GM10847 (cell line): ENCODE data around the gene XRN1.

ENCODE experiments used
- POLR2A ChIP-seq: IDR thresholded peaks from 2 replicates; pipeline ENCODE4 v1.6.1; 2011; ENCODE audit not compliant: insufficient read length; ENCODE audit errors: extremely low read depth

The XRN1 gene

DNA sequence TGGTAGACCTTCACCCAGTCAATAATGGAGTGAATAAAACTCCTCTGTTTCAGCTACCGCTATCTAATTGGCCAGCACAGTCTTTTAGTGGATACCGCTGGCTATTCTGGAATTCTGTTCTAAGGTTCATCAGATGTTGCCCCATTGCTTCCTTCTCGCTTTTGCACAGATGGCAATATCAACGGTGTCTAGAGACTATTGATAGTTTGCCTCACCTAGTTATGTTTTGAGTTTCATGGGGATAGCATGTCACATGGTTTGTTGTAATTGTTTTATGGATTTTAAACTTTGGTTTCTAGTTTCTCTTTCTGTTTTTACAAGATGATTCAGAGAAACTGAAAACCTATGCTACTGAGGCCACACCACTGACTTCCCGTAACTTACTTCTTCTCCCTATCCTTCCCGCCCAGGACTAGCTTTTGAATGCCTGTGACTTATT, 2.0 kb downstream of the XRN1 start:
- no peak for TF ChIP-seq POLR2A

GRCh38 chr3:142444343-142444742, 3.5 kb downstream of the XRN1 start:
- no peak for TF ChIP-seq POLR2A

DNA sequence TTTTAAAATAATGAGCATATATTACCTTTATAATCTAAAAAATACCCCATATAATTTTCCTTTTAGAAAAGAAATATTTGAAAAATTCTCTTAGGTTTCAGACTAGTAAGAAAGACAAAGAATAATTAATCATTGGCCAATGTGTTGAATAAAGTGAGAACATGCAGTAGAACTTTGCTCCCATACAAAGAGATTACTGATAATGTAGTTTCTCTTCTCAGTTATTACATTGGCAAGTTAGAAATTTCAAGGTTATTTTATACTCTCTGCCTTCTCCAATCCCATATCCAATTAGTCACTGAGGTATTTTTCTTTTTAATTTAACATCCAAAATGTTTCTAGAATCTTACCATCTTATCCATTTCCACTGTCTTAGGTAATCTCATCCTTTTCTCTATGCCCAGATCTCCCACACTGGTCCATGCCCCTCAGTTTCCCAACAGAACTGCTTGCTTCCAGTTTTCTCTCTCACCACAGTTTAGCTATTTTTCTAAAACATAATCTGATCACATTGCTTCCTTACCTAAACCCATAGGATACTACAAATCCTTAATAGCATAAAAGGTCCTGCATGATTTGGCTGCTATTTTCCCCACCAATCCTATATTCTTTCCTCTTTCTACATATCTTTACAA, 10.8 kb downstream of the XRN1 start:
- no peak for TF ChIP-seq POLR2A

GRCh38 chr3:142434503-142434902, 13.3 kb downstream of the XRN1 start:
- no peak for TF ChIP-seq POLR2A

DNA sequence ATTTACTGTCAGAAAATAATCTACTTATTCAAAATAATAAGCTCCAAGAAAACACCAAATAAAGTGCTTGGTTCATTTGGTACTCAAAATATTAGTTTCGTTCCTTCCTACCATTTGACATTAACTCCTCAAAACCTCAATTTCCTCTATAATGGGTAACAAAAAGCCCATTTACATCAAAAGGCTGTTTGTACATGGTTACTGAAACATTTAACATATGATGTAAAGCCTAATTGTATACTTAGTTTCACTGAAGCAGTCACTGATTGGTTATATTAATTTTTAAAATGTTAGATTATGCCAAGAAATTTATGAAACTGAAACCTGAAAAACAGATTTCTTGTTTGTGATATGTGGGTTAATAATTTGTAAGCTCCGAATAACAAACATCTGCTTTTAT, 14.7 kb downstream of the XRN1 start:
- TF ChIP-seq POLR2A: no peak

- TF ChIP-seq POLR2A: no peak
Measured at GRCh38 chr3:142429582-142429981, 18.3 kb downstream of the XRN1 start.

DNA sequence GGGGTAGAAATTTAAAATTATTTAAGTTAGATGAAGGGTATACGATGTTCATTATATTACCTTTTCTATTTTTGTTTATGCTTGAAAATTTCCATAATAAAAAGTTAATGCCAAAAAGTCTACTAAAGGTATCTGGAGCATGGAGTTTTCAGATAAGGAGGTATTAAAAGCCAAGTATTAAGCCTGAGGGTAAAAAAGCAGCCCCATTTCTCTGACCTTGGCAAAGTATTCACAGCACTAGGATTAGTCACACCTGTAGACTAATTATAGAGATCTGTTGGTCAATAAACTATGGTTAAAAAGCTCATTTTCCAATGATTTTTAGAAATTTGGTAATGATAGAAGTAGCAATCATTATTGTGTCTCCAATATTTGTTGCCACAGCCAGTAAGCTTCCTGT, 23.1 kb downstream of the XRN1 start:
- no peak for TF ChIP-seq POLR2A

GRCh38 chr3:142418926-142419592, 28.8 kb downstream of the XRN1 start:
- TF ChIP-seq POLR2A: no peak

DNA sequence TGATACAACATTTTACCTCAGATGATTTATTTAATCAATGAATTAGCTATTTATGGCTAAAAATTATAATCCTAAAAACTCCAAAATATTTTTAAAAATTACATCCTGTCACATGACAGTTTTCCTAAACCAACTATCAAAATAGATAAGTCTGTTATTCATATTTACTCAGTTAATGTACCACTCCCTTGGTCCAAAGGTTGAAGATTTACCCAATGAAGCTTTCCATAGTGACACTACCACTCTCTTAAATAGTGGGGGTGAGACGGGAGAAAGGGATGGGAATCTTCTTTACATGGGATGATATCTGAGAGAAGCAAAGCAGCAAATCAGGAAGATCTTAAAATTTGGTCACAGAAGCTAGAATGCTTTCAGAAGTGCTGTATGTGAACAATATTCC, 30.5 kb downstream of the XRN1 start:
- TF ChIP-seq POLR2A: no peak

DNA sequence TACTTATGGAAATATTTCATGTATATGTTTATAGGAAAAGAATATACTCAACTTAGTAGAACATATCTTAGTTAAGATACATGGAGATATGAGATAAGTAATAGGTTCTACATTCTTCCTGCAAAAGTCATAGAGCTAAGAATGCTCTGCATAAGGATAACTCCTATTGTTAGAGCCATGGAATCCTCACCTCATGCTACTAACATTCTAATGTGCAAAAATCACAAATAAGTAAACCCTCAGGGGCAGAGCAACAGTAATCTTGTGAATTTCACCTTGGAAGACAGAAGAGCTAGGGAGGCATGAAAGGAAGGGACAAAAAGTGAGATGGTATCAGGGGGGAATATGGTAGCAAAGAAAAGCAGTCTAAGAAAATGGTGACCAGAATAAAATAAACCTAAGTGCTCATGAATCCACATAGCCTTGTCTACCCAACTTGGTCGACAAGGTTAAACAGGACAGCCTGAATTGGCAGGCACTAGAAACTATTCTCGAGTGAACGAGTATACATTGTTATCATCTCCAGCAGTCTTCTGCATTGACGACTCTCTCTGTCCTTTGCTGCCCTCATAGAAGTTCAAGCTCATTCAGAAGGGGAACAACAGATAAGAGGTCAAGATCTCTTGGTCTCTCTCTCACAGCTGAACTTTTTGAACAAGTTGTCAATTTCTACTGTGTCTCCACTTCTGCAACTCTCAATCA, 52.8 kb downstream of the XRN1 start:
- no peak for TF ChIP-seq POLR2A

GRCh38 chr3:142385078-142385477, 62.8 kb downstream of the XRN1 start:
- no peak for TF ChIP-seq POLR2A

- TF ChIP-seq POLR2A: no peak
Measured at GRCh38 chr3:142374687-142375086, 73.2 kb downstream of the XRN1 start.

DNA sequence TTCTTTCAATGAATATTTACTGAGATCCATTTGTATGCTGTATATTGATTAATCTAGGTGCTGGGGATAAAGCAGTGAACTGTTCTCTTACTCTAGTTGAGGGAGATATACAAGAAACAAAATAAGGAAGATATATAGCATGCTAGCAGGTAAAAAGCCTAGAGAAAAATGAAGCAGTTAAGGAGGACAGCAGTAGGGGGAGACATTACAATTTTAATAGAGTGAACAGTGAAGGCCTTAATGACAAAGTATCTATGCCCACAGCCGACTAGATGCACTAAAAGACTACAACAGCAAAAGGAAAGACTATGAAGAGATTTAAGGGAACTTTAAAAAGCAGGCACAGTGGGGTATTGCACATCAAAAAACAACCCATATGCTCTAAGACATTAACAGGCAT, 81.4 kb downstream of the XRN1 start:
- TF ChIP-seq POLR2A: no peak

DNA sequence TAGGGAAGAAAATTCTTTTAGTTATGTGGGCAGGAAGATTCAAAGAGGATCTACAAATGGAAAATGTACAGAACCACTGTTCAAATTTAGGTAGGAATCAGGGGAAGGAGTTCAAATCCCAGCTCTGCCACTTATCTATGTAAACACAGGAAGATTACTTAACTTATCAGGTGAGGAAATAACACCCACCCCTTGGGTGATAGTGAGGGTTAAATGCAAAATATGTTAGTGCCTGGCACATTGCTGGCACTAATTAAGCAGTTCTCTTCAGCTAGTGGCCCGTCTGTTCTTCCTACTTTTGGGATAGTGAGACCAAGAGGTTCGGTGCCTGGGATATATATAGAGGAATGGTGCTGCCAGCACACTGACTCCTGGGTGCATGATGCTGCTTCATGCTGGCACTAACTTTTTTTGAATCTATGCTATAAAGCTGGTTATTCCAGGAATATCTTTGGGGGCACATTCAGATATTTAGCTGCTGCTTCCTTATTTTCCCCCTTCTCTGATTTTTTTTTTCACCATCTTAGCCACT, 83.8 kb downstream of the XRN1 start:
- TF ChIP-seq POLR2A: no peak

- TF ChIP-seq POLR2A: no peak
Measured at GRCh38 chr3:142359367-142359766, 88.5 kb downstream of the XRN1 start.

DNA sequence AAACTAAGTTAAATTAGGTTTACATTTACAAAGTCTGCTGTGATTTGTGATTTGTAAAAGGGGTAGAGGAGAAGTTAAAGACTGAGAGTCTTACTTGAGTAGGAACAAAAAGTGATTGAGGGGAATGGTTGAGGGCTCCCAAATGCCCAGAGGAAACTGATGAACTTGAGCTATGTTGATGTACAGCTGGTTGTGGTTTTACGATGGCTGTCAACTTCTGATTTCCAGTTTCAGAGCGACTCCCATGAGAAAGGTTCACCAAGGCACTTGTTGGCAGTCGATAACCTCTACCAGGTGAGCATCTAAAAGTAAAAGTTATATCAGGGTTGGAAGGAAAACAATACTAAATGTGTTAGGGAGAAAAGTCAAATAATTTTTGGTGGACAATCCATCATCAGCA, 91.0 kb downstream of the XRN1 start:
- TF ChIP-seq POLR2A: no peak
